PC-3 (cell line): ENCODE measurements around the gene NFKBIL1.

Experiments used
- CTCF ChIP-seq: fragments of 300-600 bp; sonication (generic); conservative IDR thresholded peaks from 2 replicates; pipeline ENCODE4 v1.5.1; 2017; ENCODE audit warnings: antibody characterized with exemption, low read depth, mild to moderate bottlenecking, low read length
- EZH2 ChIP-seq: fragments of 300-600 bp; sonication (generic); IDR thresholded peaks from one replicate; pipeline ENCODE4 v1.6.1; 2017; ENCODE audit warnings: antibody characterized with exemption, mild to moderate bottlenecking, low read length; ENCODE audit not compliant: unreplicated experiment
- EZH2phosphoT487 ChIP-seq: fragments of 300-600 bp; sonication (generic); IDR thresholded peaks from 2 replicates; pipeline ENCODE4 v1.6.1; 2018; ENCODE audit warnings: mild to moderate bottlenecking, antibody characterized with exemption, low read length, borderline replicate concordance

DNA sequence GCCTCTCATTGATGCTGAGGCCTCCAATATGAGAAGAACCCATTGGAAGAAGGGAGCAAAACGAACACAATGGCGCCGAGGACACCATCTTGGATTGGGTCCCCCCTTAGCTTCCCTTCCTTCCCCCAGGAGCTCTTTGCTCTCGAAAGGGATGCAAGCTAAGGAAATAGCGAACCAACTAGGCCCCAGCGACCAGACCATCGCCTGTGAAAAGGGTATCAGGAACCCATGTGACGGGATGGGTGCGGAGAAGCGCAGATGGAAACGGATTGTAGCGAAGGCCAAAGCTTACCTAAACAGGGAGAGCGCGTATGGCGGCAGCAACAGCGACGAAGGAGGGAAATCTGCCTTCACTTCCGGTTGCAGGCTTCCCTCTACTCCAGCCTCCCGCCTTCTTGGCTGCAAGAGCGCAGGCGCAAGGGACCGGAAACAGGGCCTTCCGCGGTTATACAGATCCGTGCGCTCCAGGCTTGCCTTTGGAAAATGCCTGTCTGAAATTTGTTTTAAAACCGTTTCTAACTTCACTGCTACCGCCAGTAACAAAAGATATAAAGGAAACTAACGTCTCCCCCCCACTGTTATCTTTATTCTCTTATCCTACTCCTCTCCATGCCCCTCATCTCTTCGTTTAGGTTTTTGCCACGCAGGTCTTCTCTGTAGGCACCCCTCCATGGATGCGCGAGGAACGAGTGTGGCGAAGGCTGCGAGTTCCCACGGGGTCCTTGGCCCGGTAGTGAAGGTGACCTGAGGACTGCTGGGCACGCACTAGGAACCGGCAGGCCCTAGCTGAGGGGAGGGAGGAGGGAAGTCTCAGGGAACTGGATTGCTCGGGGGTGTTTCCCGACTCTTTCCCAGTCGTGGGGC lies 5.5 kb upstream of the NFKBIL1 start, which contains the start of gene DDX39B:
- TF ChIP-seq CTCF (no peak), EZH2phosphoT487 (no peak), EZH2 (no peak)
